SHP77 treated with DMSO at 0.1 percent for 48 hours (cell line): Measurements from ENCODE around the gene PLA2G12A.
"Not testable (repeated sequence)": the region's sequence is repeated elsewhere in the genome, so short reads cannot be mapped to it uniquely, and the experiment has no call there.

Experiments used
- DNase-seq: peaks from one replicate; lab custom pipeline; 2025; lab: John Stamatoyannopoulos, UW

The PLA2G12A gene

GRCh38 chr4:109678925-109679324 is 50.9 kb downstream of the PLA2G12A start:
- DNase-seq: not testable (repeated sequence)

GRCh38 chr4:109678472-109678871 is 51.4 kb downstream of the PLA2G12A start:
- not testable (repeated sequence) for DNase-seq

GRCh38 chr4:109676886-109677285 is 53.0 kb downstream of the PLA2G12A start:
- no peak for DNase-seq

- no peak for DNase-seq
Observed at GRCh38 chr4:109675843-109676242, 54.0 kb downstream of the PLA2G12A start.

- no peak for DNase-seq
Observed at GRCh38 chr4:109675181-109675580, 54.7 kb downstream of the PLA2G12A start.

GRCh38 chr4:109673303-109673702 is 56.6 kb downstream of the PLA2G12A start:
- no peak for DNase-seq

GRCh38 chr4:109672169-109672930 is 57.5 kb downstream of the PLA2G12A start:
- no peak for DNase-seq

- no peak for DNase-seq
Observed at GRCh38 chr4:109671350-109671749, 58.5 kb downstream of the PLA2G12A start.

GRCh38 chr4:109665783-109666485 is 63.9 kb downstream of the PLA2G12A start:
- DNase-seq: no peak

- DNase-seq: no peak
Observed at GRCh38 chr4:109662771-109663170, 67.1 kb downstream of the PLA2G12A start.

- no peak for DNase-seq
Observed at GRCh38 chr4:109662116-109662515, 67.8 kb downstream of the PLA2G12A start.
